Osteoblast (primary cell): ENCODE measurements around the gene ZBTB40. TPM values are rescaled to one million over a fixed set of nuclear protein-coding genes. Genes with fewer than 3 reads are reported as not detected.

ENCODE experiments used
- DNase-seq: peaks from one replicate; pipeline ENCODE4 v3.0.0; 2011; ENCODE audit warnings: low spot score, mixed read lengths; ENCODE audit not compliant: insufficient read length; ENCODE audit errors: missing footprints
- H2AFZ ChIP-seq: 2 replicates; pipeline ENCODE4 v1.6.0; 2011; ENCODE audit warnings: mild to moderate bottlenecking, low read length
- H3K27ac ChIP-seq: 2 replicates; pipeline ENCODE4 v1.5.1; 2011; ENCODE audit warnings: mild to moderate bottlenecking, low read depth, low read length, moderate library complexity
- H3K27me3 ChIP-seq: 2 replicates; pipeline ENCODE4 v1.6.0; 2012; ENCODE audit warnings: mild to moderate bottlenecking, control low read depth, inconsistent platforms, low read length, moderate library complexity; ENCODE audit not compliant: insufficient read depth
- H3K36me3 ChIP-seq: 2 replicates; pipeline ENCODE4 v1.5.1; 2011; ENCODE audit warnings: mild to moderate bottlenecking, low read length, control low read depth, moderate library complexity; ENCODE audit not compliant: insufficient read depth
- H3K4me1 ChIP-seq: 2 replicates; pipeline ENCODE4 v1.5.1; 2011; ENCODE audit warnings: mild to moderate bottlenecking, low read length, control low read depth, moderate library complexity; ENCODE audit not compliant: insufficient read depth
- H3K4me2 ChIP-seq: 2 replicates; pipeline ENCODE4 v1.6.0; 2011; ENCODE audit warnings: mild to moderate bottlenecking, low read length; ENCODE audit not compliant: insufficient read depth
- H3K4me3 ChIP-seq: fragments of 200-600 bp; sonication (generic); 3 replicates; pipeline ENCODE4 v1.5.1; 2012; ENCODE audit warnings: mild to moderate bottlenecking, low read length, inconsistent platforms; ENCODE audit not compliant: insufficient read depth
- H3K79me2 ChIP-seq: 2 replicates; pipeline ENCODE4 v1.6.0; 2012; ENCODE audit warnings: mild to moderate bottlenecking, low read length, control low read depth, inconsistent platforms; ENCODE audit not compliant: insufficient read depth
- H3K9me3 ChIP-seq: 2 replicates; pipeline ENCODE4 v1.5.1; 2011; ENCODE audit warnings: low read depth, low read length, control low read depth
- H4K20me1 ChIP-seq: 2 replicates; pipeline ENCODE4 v1.6.0; 2012; ENCODE audit warnings: mild to moderate bottlenecking, low read length, control low read depth; ENCODE audit not compliant: insufficient read depth
- CTCF ChIP-seq: IDR thresholded peaks from 2 replicates; pipeline ENCODE4 v1.5.1; 2011; ENCODE audit warnings: mild to moderate bottlenecking, low read depth, low read length, moderate library complexity; ENCODE audit errors: extremely low read depth
- total RNA-seq: library from RNA; depleted of rRNA; stranded (reverse); fragments of >200 nt; gene quantifications from 2 replicates; pipeline ENCODE4 v1.2.3, GENCODE V29; 2012

The ZBTB40 gene
- total RNA-seq, 1 donor = 16.3 TPM

GRCh38 chr1:22506130-22506692 lies 54.6 kb downstream of the ZBTB40 start:
- DNase-seq = no peak
- Histone ChIP-seq H3K4me3 (no peak overlapping the region), H3K36me3 (peaks cover 34% of the 10 kb centered on the region), H2AFZ (no peak overlapping the region), H4K20me1 (no peaks in the 10 kb centered on the region), H3K27me3 (no peaks in the 10 kb centered on the region), H3K4me2 (no peak overlapping the region), H3K79me2 (no peaks in the 10 kb centered on the region), H3K27ac (no peak overlapping the region), H3K4me1 (peaks cover 21% of the 10 kb centered on the region), H3K9me3 (no peaks in the 10 kb centered on the region)
- TF ChIP-seq CTCF = no peak

- Histone ChIP-seq H3K4me3 (no peak overlapping the region), H3K79me2 (no peaks in the 10 kb centered on the region), H3K9me3 (no peaks in the 10 kb centered on the region), H2AFZ (no peak overlapping the region), H3K36me3 (peaks cover 40% of the 10 kb centered on the region), H3K27me3 (no peaks in the 10 kb centered on the region), H3K4me1 (peaks cover 21% of the 10 kb centered on the region), H3K27ac (no peak overlapping the region), H4K20me1 (no peaks in the 10 kb centered on the region), H3K4me2 (no peak overlapping the region)
- no peak for DNase-seq
- no peak for TF ChIP-seq CTCF
Observed at GRCh38 chr1:22507587-22507986, 55.9 kb downstream of the ZBTB40 start.

GRCh38 chr1:22508329-22508728 lies 56.7 kb downstream of the ZBTB40 start:
- H2AFZ ChIP-seq = no peak overlapping the region
- H3K4me1 ChIP-seq = peaks cover 20% of the 10 kb centered on the region
- H3K27me3 ChIP-seq = no peaks in the 10 kb centered on the region
- no peak overlapping the region for H3K27ac ChIP-seq
- H3K36me3 ChIP-seq = peaks cover 47% of the 10 kb centered on the region
- H3K4me3 ChIP-seq = no peak overlapping the region
- TF ChIP-seq CTCF = no peak
- no peak for DNase-seq
- H3K4me2 ChIP-seq = no peak overlapping the region
- H3K79me2 ChIP-seq = no peaks in the 10 kb centered on the region
- no peaks in the 10 kb centered on the region for H4K20me1 ChIP-seq
- H3K9me3 ChIP-seq = no peaks in the 10 kb centered on the region

- Histone ChIP-seq H3K27ac (no peak overlapping the region), H4K20me1 (no peaks in the 10 kb centered on the region), H3K36me3 (peaks cover 51% of the 10 kb centered on the region), H3K4me2 (no peak overlapping the region), H3K4me3 (no peak overlapping the region), H3K79me2 (no peaks in the 10 kb centered on the region), H3K4me1 (peaks cover 13% of the 10 kb centered on the region), H2AFZ (no peak overlapping the region), H3K9me3 (no peaks in the 10 kb centered on the region), H3K27me3 (no peaks in the 10 kb centered on the region)
- no peak for TF ChIP-seq CTCF
- no peak for DNase-seq
Observed at GRCh38 chr1:22508991-22509390, 57.3 kb downstream of the ZBTB40 start.
